Activated T-cell treated with anti-CD3 and anti-CD28 coated beads, Interleukin-2, amount 50 U/mL, for 48 hours (primary cell): ENCODE data around the gene CCL23.
"Not testable (repeated sequence)": the region's sequence is repeated elsewhere in the genome, so short reads cannot be mapped to it uniquely, and the experiment has no call there.

Experiments used
- DNase-seq, 2 experiments: peaks; one replicate each; pipeline ENCODE4 v3.0.0-alpha.2; 2020

Gene CCL23

GRCh38 chr17:36017799-36018198 lies at the start of gene CCL23:
TSS of gene CCL23 (minus strand) at chr17:36017972. CDS start at chr17:36017897, 75 bp downstream.
- DNase-seq, result no peak

GRCh38 chr17:36066365-36066985 lies 48.7 kb upstream of the CCL23 start:
- no peak for DNase-seq

- DNase-seq, result no peak
Observed at GRCh38 chr17:36063786-36064541, 46.2 kb upstream of the CCL23 start, which contains the start of gene CCL18. TSS of gene CCL18 (plus strand) at chr17:36064272. CDS start at chr17:36064343, 71 bp downstream.

GRCh38 chr17:36060816-36061215 lies 43.0 kb upstream of the CCL23 start:
- DNase-seq, result no peak

GRCh38 chr17:36059406-36059805 lies 41.6 kb upstream of the CCL23 start:
- DNase-seq, result no peak

GRCh38 chr17:36057911-36058310 lies 40.1 kb upstream of the CCL23 start:
- DNase-seq, result no peak

- no peak for DNase-seq
Observed at GRCh38 chr17:36055921-36056520, 38.2 kb upstream of the CCL23 start.

GRCh38 chr17:36055171-36055570 lies 37.4 kb upstream of the CCL23 start:
- no peak for DNase-seq

GRCh38 chr17:36049643-36050042 lies 31.9 kb upstream of the CCL23 start:
- DNase-seq, result no peak

GRCh38 chr17:36048066-36048465 lies 30.3 kb upstream of the CCL23 start:
- DNase-seq, result no peak

- DNase-seq, result no peak
Observed at GRCh38 chr17:36036235-36036634, 18.5 kb upstream of the CCL23 start.

GRCh38 chr17:36034127-36034526 lies 16.4 kb upstream of the CCL23 start:
- no peak for DNase-seq

- no peak for DNase-seq
Observed at GRCh38 chr17:36030956-36031355, 13.2 kb upstream of the CCL23 start.

GRCh38 chr17:36027761-36028160 lies 10.0 kb upstream of the CCL23 start:
- DNase-seq, result no peak

- no peak for DNase-seq
Observed at GRCh38 chr17:36024106-36024869, 6.5 kb upstream of the CCL23 start.

- no peak for DNase-seq
Observed at GRCh38 chr17:36019423-36019822, 1.7 kb upstream of the CCL23 start.

GRCh38 chr17:36016555-36016954 lies 1.2 kb downstream of the CCL23 start:
- no peak for DNase-seq

GRCh38 chr17:36015895-36016294 lies 1.9 kb downstream of the CCL23 start:
- not testable (repeated sequence) for DNase-seq

GRCh38 chr17:36014946-36015345 lies 2.8 kb downstream of the CCL23 start:
- no peak for DNase-seq

- no peak for DNase-seq
Observed at GRCh38 chr17:36011201-36011600, 6.6 kb downstream of the CCL23 start.

- DNase-seq, result peak; percentile 22 to 33
Observed at GRCh38 chr17:36008998-36009665, 8.6 kb downstream of the CCL23 start.

- DNase-seq, result no peak
Observed at GRCh38 chr17:36004594-36005108, 13.1 kb downstream of the CCL23 start.
